Skin of body (tissue), 2 donors: ENCODE measurements around the gene MORN5. TPM values are rescaled to one million over a fixed set of nuclear protein-coding genes. Genes with fewer than 3 reads are reported as not detected.
A peak's percentile ranks its signal among the peaks of the same experiment; 100 is the strongest.

ENCODE experiments used
- DNase-seq: peaks from one replicate; lab custom pipeline; 2025; lab: John Stamatoyannopoulos, UW
- total RNA-seq: library from RNA; depleted of rRNA; stranded (reverse); fragments of >200 nt; gene quantifications from one replicate; pipeline ENCODE4 v1.2.3, GENCODE V29; 2014

The MORN5 gene
- total RNA-seq, 1 donor from 2014 or later: not detected

GRCh38 chr9:122190597-122191381 is 31.1 kb downstream of the MORN5 start:
- no peak for DNase-seq

- DNase-seq: no peak
Observed at GRCh38 chr9:122191584-122191983, 31.9 kb downstream of the MORN5 start.

GRCh38 chr9:122192261-122192875 is 32.7 kb downstream of the MORN5 start:
- no peak for DNase-seq

- DNase-seq: no peak
Observed at GRCh38 chr9:122192914-122193525, 33.3 kb downstream of the MORN5 start.

- DNase-seq: no peak
Observed at GRCh38 chr9:122193651-122194050, 33.9 kb downstream of the MORN5 start.

GRCh38 chr9:122195875-122196274 is 36.2 kb downstream of the MORN5 start:
- no peak for DNase-seq

- no peak for DNase-seq
Observed at GRCh38 chr9:122197426-122197825, 37.7 kb downstream of the MORN5 start.

- no peak for DNase-seq
Observed at GRCh38 chr9:122197882-122198281, 38.2 kb downstream of the MORN5 start.

GRCh38 chr9:122200960-122201595 is 41.4 kb downstream of the MORN5 start:
- DNase-seq: no peak

GRCh38 chr9:122201641-122202040 is 41.9 kb downstream of the MORN5 start:
- no peak for DNase-seq

- DNase-seq: no peak
Observed at GRCh38 chr9:122202111-122202510, 42.4 kb downstream of the MORN5 start.

GRCh38 chr9:122204055-122204454 is 44.3 kb downstream of the MORN5 start:
- DNase-seq: peak; percentile 61

GRCh38 chr9:122204491-122204890 is 44.8 kb downstream of the MORN5 start:
- no peak for DNase-seq

GRCh38 chr9:122205176-122205575 is 45.5 kb downstream of the MORN5 start:
- no peak for DNase-seq

GRCh38 chr9:122206118-122207046 is 46.7 kb downstream of the MORN5 start:
- DNase-seq: no peak

GRCh38 chr9:122207096-122207495 is 47.4 kb downstream of the MORN5 start:
- DNase-seq: no peak

- DNase-seq: no peak
Observed at GRCh38 chr9:122209451-122209850, 49.7 kb downstream of the MORN5 start.

GRCh38 chr9:122212473-122213004 is 52.8 kb downstream of the MORN5 start:
- DNase-seq: no peak

GRCh38 chr9:122213102-122213588 is 53.4 kb downstream of the MORN5 start:
- DNase-seq: no peak

- DNase-seq: no peak
Observed at GRCh38 chr9:122213589-122214413, 54.1 kb downstream of the MORN5 start.
